ENCODE results near the gene KRTAP9-7.

The KRTAP9-7 gene

GRCh38 chr17:41324180-41325075 is 48.9 kb downstream of the KRTAP9-7 start:
- H3K4me1 Mint-ChIP-seq = peaks cover 5% of the 10 kb centered on the region
- no peak overlapping the region for H3K4me3 Mint-ChIP-seq
- H3K9me3 Mint-ChIP-seq = peaks cover 6% of the 10 kb centered on the region
- H3K27ac Mint-ChIP-seq = no peak overlapping the region
- H3K27me3 Mint-ChIP-seq = peaks cover 5% of the 10 kb centered on the region
- no peak for ATAC-seq
- H3K36me3 Mint-ChIP-seq = no peaks in the 10 kb centered on the region

DNA sequence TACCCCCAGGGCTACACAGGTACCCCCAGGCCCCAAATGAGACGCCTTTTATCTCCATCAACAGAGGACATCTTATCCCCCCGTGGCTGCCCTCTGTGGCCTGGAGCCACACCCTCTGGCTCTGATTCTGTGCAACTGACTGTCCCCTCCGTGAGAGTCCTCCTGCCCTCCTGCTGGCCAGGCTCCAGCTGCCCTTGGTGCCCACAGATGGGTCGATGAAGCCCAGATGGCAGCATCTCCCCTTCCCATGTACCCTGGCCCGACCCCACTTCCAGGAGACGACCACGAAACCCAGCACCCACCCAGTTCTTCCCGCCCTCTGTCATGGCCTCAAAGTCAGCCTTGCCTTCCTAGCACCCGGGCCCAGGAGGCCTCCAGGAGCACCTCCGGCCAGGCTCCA is 49.6 kb downstream of the KRTAP9-7 start:
- H3K4me3 Mint-ChIP-seq = no peak overlapping the region
- no peak overlapping the region for H3K27ac Mint-ChIP-seq
- no peaks in the 10 kb centered on the region for H3K36me3 Mint-ChIP-seq
- H3K9me3 Mint-ChIP-seq = peaks cover 3% of the 10 kb centered on the region
- H3K4me1 Mint-ChIP-seq = peaks cover 5% of the 10 kb centered on the region
- peaks cover 5% of the 10 kb centered on the region for H3K27me3 Mint-ChIP-seq
- no peak for ATAC-seq

GRCh38 chr17:41325611-41326010 is 50.1 kb downstream of the KRTAP9-7 start:
- Mint-ChIP-seq H3K27me3 (peaks cover 5% of the 10 kb centered on the region), H3K9me3 (peaks cover 1% of the 10 kb centered on the region), H3K4me3 (no peak overlapping the region), H3K4me1 (peaks cover 5% of the 10 kb centered on the region), H3K36me3 (no peaks in the 10 kb centered on the region), H3K27ac (no peak overlapping the region)
- no peak for ATAC-seq
